ENCODE data around the gene ALDH3A1. TPM values are rescaled to one million over a fixed set of nuclear protein-coding genes. Genes with fewer than 3 reads are reported as not detected.
A peak's percentile ranks its signal among the peaks of the same experiment; 100 is the strongest.

The ALDH3A1 gene
- total RNA-seq, 1 donor from 2014 or later = 0.84 TPM

- peaks cover 15% of the 10 kb centered on the region for H3K27me3 ChIP-seq (ENCODE audit: control insufficient read depth, insufficient read depth, low read length)
- H3K36me3 ChIP-seq (ENCODE audit: control insufficient read depth, insufficient read depth, low read length) = no peaks in the 10 kb centered on the region
- DNase-seq (ENCODE audit: low read depth) = no peak
- no peak overlapping the region for H3K4me3 ChIP-seq (ENCODE audit: low read depth, low read length)
- TF ChIP-seq CTCF (IDR thresholded peaks at IDR 0.05; ENCODE audit: insufficient read depth, low read length, poor library complexity, severe bottlenecking) = no peak
Observed at GRCh38 chr17:19717411-19717908, 30.6 kb downstream of the ALDH3A1 start.

- Histone ChIP-seq H3K4me3 (ENCODE audit: low read depth, low read length) (no peak overlapping the region), H3K27me3 (ENCODE audit: control insufficient read depth, insufficient read depth, low read length) (peaks cover 15% of the 10 kb centered on the region), H3K36me3 (ENCODE audit: control insufficient read depth, insufficient read depth, low read length) (no peaks in the 10 kb centered on the region)
- TF ChIP-seq CTCF (IDR thresholded peaks at IDR 0.05; ENCODE audit: insufficient read depth, low read length, poor library complexity, severe bottlenecking) = no peak
- DNase-seq (ENCODE audit: low read depth) = no peak
Observed at GRCh38 chr17:19717031-19717360, 31.1 kb downstream of the ALDH3A1 start.

- DNase-seq (ENCODE audit: low read depth) = peak; percentile 35
- Histone ChIP-seq H3K36me3 (ENCODE audit: control insufficient read depth, insufficient read depth, low read length) (no peaks in the 10 kb centered on the region), H3K4me3 (ENCODE audit: low read depth, low read length) (no peak within 1 kb of the TSS), H3K27me3 (ENCODE audit: control insufficient read depth, insufficient read depth, low read length) (peaks cover 15% of the 10 kb centered on the region)
- TF ChIP-seq CTCF (IDR thresholded peaks at IDR 0.05; ENCODE audit: insufficient read depth, low read length, poor library complexity, severe bottlenecking) = no peak
Observed at GRCh38 chr17:19716108-19717030, 31.7 kb downstream of the ALDH3A1 start, which contains the start of gene SLC47A2. SLC47A2 (minus strand) TSS chr17:19716584; CDS start chr17:19716555, 29 bp downstream.

- no peaks in the 10 kb centered on the region for H3K36me3 ChIP-seq (ENCODE audit: control insufficient read depth, insufficient read depth, low read length)
- no peak for TF ChIP-seq CTCF (IDR thresholded peaks at IDR 0.05; ENCODE audit: insufficient read depth, low read length, poor library complexity, severe bottlenecking)
- H3K27me3 ChIP-seq (ENCODE audit: control insufficient read depth, insufficient read depth, low read length) = peaks cover 15% of the 10 kb centered on the region
- H3K4me3 ChIP-seq (ENCODE audit: low read depth, low read length) = no peak overlapping the region
- DNase-seq (ENCODE audit: low read depth) = no peak
Observed at GRCh38 chr17:19714542-19715411, 33.3 kb downstream of the ALDH3A1 start.

- Histone ChIP-seq H3K36me3 (ENCODE audit: control insufficient read depth, insufficient read depth, low read length) (no peaks in the 10 kb centered on the region), H3K4me3 (ENCODE audit: low read depth, low read length) (no peak overlapping the region), H3K27me3 (ENCODE audit: control insufficient read depth, insufficient read depth, low read length) (peaks cover 15% of the 10 kb centered on the region)
- TF ChIP-seq CTCF (IDR thresholded peaks at IDR 0.05; ENCODE audit: insufficient read depth, low read length, poor library complexity, severe bottlenecking) = no peak
- no peak for DNase-seq (ENCODE audit: low read depth)
Observed at GRCh38 chr17:19713901-19714361, 34.2 kb downstream of the ALDH3A1 start.
